Muscle of arm (tissue), 12 donors: ENCODE results near the gene HP. TPM values are rescaled to one million over a fixed set of nuclear protein-coding genes. Genes with fewer than 3 reads are reported as not detected.
A peak's percentile ranks its signal among the peaks of the same experiment; 100 is the strongest.

ENCODE experiments used
- DNase-seq: peaks from one replicate; pipeline ENCODE4 v3.0.0-alpha.2; 2013
- polyA plus RNA-seq, 12 donors: library from polyadenylated mRNA; unstranded; fragments of 120-200 nt; gene quantifications; one replicate each; pipeline ENCODE4 v1.2.1, GENCODE V29; 2013; ENCODE audit not compliant: insufficient read length in 12 of 12

HP gene
- polyA plus RNA-seq, 12 donors, result 0.12 to 2.7 (median 0.65) TPM; not detected in 2

DNA sequence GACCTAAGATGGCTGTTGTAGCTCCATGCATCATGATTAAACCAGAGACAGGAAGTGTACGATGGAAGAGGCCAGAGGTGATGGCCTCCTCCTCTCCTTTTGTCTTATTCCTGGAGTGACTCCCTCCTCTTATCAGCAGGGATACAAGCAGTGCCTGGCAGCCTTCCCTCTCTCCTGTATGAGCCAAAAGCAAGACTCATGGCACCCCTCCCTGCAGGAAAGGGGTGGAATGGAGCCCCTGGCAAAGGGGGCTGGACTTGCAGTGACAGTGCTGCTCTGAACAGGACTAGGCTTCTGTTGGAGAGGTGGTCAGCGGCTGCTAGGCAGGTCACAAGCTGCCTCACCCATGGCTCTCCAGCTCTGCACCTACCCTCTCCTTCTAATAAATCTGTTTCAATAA lies 30.7 kb downstream of the HP start:
- DNase-seq, result no peak

DNA sequence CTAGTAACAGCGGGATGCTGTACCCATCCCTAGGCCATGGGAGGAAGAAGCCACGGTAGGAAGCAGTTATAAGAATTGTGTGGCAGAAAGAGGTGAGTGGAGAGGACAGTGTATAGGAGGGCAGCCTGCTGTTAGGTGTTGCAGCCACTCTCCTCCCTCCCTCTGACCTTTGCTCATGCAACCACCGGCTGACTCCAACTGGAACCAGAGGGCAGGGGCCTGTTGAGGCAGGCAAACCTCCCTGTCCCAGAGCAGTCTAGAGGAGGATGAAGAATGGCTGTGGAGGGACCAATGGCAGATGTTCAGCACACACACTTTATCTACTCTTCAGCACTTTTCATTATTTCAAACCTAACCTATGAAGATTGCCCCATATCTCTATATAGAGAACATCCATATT lies 36.9 kb downstream of the HP start:
- no peak for DNase-seq

DNA sequence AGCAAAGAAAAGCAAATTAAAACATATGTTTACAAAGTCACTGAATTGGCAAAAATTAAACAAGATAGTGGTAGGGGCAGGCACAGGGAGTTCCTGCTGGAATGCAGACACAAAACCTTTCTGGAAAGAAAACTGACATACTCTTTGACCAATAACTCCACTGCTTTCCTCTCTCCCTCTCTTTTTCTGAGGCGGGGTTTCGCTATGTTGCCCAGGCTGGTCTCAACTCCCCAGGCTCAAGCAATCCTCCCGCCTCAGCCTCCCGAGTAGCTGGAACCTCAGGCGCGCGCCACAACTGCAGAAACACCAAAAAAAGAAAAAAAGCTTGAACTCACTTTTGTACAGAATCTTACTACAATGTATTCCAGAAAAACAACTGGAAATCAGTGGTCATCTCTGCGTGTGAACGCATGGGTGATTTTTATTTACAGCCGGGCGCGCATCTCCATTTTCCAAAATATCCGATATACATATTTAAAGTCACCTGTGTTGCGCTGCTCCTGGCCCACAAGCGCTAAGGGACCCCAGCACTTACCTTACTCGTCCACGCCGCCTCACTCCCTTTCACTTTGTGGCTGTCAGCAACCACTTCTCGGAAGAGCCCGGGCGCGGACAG lies 38.6 kb downstream of the HP start:
- peak; percentile 31 for DNase-seq

DNA sequence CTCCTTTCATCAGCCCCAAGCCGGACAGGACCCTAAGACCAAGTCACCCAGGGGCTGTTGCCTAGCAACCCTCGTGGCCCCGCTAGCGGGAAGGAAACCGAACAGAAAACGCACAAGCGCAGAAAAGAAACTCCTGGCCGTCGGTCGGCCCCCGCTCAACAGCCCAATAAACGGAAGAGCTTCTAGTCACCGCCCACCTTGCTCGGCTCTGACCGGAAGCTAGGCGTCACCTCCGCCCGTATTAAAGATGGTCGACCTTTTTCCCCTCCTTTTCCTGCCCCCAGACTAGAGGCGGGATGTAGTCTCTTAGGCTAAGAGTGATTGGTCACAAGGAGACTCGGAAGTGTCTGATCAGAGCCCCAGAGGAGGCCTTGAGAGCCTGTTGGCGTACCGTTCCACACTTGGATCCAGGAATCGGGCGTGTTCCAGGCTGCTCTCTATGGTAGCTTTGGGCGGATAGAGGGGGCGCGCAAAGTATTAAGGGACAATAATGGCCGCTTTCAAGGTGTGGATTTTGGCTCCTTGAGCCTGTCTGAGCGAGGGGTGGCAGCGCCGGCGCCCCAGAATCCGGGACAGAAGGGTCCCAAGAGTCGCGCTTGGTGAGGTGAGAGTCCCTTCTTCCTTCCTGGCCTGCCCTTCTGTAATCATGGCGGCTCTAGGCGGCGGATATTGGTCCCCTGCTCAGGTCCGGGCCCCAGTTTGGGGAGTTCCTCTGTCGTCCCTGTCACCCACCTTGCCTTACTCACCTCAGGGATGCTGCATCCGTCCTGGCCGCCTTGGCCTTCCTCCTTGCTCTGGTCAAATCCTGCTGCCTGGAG lies 39.4 kb downstream of the HP start, which contains the start of the genes DHX38 and TXNL4B:
Gene DHX38, plus strand, starts transcription at position 400 of the 818 bp plus-strand sequence. CDS start 2,311 bp downstream, outside the sequence.
Gene TXNL4B, minus strand, starts transcription at position 173 of the 818 bp plus-strand sequence. CDS start 2,871 bp downstream, outside the sequence.
- peak; percentile 99 for DNase-seq

DNA sequence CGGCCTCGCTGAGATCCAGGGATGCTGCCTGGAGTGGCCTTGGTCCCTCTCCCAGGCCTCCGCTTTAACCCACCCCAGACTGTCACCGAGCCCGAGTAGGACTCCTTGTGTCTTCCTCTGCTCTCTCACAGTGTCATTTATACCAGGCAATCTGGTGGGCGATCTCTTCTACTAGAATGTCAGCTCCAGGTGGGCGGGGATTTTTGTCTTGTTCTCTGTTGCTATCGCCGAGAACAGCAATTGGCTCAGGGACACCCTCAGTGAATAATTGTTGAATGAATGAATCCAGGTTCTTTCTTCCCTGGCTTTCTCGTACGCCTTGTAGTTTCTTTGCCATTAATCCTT lies 39.9 kb downstream of the HP start:
- no peak for DNase-seq

DNA sequence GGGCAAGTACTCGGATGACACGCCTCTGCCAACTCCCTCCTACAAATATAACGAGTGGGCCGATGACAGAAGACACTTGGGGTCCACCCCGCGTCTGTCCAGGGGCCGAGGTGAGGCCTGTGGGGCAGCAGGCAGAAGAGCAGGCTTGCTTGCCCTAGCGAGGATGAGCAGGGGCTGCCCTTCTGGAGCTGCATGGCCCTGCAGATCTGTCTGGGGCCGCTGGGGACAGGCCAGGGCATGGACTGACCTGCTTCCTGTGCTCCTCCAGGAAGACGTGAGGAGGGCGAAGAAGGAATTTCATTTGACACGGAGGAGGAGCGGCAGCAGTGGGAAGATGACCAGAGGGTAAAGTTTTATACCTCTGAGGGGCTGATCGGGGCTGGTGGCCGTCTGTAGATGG lies 44.6 kb downstream of the HP start:
- no peak for DNase-seq

DNA sequence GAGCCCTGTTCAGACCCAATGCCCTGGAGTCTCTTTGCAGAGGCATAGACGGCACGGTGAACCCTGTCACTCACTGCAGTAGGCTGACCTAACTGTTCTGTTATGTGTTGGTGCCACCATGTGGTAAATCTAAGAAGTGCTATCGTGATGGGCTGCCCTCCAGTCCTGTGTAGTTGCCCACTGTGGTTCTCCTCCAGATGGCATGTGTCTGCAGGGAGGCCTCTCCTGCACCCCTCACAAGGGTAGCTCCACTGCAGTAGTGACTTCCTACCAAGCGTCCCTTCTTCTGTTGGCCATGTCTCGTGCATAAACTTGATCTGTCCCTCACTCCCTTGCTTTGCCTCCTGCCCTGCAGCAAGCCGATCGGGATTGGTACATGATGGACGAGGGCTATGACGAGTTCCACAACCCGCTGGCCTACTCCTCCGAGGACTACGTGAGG lies 45.1 kb downstream of the HP start:
- peak; percentile 30 for DNase-seq

DNA sequence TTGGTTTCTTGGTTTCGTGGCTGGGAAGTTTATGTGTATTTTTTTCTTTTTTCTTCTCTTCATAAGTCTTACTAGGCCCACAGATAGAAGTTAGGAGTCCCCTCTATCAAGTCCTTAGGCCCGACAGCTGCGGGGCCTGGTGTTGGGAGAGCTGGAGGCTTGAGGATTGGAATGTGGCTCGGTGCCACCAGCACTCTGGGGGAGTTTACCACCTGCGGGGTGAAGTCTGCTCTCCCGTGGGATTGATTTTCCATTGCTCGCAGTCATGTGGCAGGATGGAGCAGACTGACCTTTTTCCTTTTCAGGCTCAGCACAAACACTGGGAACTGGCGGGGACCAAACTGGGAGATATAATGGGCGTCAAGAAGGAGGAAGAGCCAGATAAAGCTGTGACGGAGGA lies 46.9 kb downstream of the HP start:
- no peak for DNase-seq

DNA sequence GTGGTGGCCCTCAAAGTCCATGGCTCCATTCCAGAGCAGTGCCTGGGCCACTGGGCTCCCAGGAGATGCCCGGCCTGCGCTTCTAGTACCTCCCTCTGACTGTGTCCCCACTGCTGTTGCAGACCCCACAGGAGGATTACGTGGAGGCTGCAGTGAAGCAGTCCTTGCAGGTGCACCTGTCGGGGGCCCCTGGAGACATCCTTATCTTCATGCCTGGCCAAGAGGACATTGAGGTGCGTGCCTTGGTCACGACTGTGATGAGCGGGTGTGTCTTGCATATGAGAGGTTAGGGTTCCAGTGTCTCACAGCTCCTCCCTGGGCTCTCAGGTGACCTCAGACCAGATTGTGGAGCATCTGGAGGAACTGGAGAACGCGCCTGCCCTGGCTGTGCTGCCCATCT lies 50.6 kb downstream of the HP start:
- DNase-seq, result no peak

DNA sequence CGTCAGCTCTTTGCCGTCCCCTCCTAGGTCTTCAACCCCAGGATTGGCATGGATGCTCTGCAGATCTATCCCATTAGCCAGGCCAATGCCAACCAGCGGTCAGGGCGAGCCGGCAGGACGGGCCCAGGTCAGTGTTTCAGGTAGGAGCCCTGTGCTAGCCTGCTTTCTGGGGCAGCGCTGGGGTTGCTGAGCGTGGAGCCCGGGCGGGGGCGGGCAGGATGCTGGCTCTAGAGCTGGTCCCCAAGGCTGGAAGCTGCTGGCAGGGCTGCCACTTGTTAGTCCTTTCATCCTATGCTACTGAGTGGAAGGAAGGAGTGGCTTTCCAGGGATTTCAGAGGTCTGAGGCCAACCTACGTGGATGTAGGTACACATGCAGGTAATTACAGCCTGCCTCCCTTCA lies 51.7 kb downstream of the HP start:
- DNase-seq, result no peak

DNA sequence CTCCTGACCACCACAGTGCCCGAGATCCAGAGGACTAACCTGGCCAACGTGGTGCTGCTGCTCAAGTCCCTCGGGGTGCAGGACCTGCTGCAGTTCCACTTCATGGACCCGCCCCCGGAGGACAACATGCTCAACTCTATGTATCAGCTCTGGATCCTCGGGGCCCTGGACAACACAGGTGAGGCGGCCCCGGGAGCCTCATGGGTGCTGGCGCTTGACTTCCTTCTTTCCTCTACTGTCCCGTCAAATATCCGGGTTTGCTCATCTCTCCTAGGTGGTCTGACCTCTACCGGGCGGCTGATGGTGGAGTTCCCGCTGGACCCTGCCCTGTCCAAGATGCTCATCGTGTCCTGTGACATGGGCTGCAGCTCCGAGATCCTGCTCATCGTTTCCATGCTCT lies 53.1 kb downstream of the HP start:
- no peak for DNase-seq

DNA sequence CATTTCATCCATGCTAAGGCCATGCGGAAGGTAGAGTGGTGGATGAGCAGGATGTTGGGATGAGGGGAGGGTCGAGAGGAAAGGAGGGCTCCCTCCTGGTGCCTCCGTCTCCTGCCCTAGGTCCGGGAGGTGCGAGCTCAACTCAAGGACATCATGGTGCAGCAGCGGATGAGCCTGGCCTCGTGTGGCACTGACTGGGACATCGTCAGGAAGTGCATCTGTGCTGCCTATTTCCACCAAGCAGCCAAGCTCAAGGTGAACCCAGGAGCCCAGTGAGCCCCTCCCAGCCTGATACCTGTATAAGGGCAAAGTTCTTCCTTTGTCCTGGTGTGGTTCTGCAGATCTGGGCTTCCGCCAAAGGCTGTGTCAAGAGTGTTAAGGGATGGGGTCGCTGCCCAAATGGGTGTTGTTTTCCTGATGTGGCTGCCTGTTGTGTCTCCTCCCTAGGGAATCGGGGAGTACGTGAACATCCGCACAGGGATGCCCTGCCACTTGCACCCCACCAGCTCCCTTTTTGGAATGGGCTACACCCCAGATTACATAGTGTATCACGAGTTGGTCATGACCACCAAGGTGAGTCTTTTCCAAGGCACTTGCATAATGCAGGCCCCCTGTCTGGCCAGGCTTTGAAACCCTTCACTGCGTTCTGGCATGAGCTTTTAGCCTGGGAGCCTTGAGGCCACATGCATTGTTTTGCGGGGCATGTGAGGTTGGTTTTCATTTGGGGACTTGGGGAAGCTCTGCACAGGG lies 54.2 kb downstream of the HP start:
- DNase-seq, result no peak

DNA sequence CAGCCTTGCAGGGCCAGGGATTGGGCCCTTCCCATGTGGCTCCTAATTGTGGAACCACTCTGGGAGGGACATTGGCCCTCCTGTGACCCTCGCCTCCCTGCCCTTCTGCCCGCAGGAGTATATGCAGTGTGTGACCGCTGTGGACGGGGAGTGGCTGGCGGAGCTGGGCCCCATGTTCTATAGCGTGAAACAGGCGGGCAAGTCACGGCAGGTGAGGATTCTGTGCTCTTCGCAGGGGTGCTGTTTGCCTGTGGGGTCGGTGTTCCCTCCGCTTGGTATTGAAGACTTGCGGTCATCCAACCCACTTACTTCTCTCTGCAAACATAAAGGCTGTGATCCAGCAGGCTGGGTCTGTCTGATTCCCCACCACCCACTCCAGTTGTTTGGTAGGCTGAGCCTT lies 55.0 kb downstream of the HP start:
- no peak for DNase-seq

DNA sequence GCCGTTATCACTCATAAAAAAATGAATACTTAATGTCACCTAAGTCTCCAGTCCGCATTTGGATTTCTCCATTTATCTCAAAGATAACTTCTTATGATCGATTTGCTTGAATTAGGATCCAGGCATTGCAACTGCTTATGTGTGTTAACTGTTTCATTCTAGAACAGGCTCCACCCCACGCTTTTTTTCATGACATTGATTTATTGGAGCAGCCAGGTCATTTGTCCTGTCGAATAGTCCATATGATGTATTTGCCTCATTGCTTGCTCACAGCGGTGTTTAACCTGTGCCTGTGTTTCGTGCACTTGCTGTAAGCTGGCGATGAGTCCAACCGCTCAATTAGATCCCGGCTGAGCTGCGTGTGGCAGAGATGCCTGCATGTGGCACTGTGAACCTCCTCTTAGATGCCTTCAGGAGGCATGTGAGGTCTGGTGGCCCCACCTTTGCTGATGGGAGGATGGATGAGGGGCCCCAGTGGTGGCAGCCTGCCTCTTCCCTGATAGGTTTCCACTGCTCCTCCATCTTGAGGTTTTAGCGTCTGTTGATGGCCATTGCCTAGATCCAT lies 55.7 kb downstream of the HP start:
- DNase-seq, result no peak

Other genes with a start within 250 kb of the HP start
- 10 to 100 TPM in 11 of 12 donors, not detected in 1; 38.1 to 92.7 (median 45.8) TPM for gene AP1G1, start 245.7 kb upstream of the HP start, polyA plus RNA-seq
- 10 to 100 TPM in 11 of 12 donors, not detected in 1; 16.8 to 23.2 (median 19.2) TPM for gene ATXN1L, start 208.5 kb upstream of the HP start, polyA plus RNA-seq
- gene ZNF821, start 170.3 kb upstream of the HP start, polyA plus RNA-seq, result 10 to 100 TPM in 6 of 12 donors, 1 to 10 TPM in 4, not detected in 2; 8.9 to 14.2 (median 10.3) TPM
- gene IST1, start 159.0 kb upstream of the HP start, polyA plus RNA-seq, result 100 to 1,000 TPM in 11 of 12 donors, not detected in 1; 118 to 236 (median 170) TPM
- gene PKD1L3, start 54.1 kb upstream of the HP start, polyA plus RNA-seq, result 1 to 10 TPM in 1 of 12 donors, under 1 TPM in 7, not detected in 4; 0.03 to 1.8 (median 0.07) TPM
- 10 to 100 TPM in 7 of 12 donors, 1 to 10 TPM in 4, not detected in 1; 6.9 to 16.8 (median 11.6) TPM for gene DHODH, start 45.8 kb upstream of the HP start, polyA plus RNA-seq
- gene HPR, start 8.7 kb downstream of the HP start, polyA plus RNA-seq, result under 1 TPM in 3 of 12 donors, not detected in 9; 0.18 to 0.84 (median 0.21) TPM
- 10 to 100 TPM in 11 of 12 donors, not detected in 1; 10.8 to 14.6 (median 12.9) TPM for gene TXNL4B, start 39.1 kb downstream of the HP start, polyA plus RNA-seq
- 10 to 100 TPM in 11 of 12 donors, not detected in 1; 39.9 to 86.2 (median 44.8) TPM for gene DHX38, start 39.3 kb downstream of the HP start, polyA plus RNA-seq
- 1 to 10 TPM in 7 of 12 donors, under 1 TPM in 3, not detected in 2; 0.58 to 5.0 (median 1.9) TPM for gene PMFBP1, start 117.7 kb downstream of the HP start, polyA plus RNA-seq